ENCODE results near the gene CD3E. TPM values are rescaled to one million over a fixed set of nuclear protein-coding genes. Genes with fewer than 3 reads are reported as not detected.

CD3E gene
- total and polyA plus RNA-seq, 7 donors: 0.28 to 42.3 (median 0.92) TPM; not detected in 2

GRCh38 chr11:118334745-118335144, 30.2 kb downstream of the CD3E start:
- Histone ChIP-seq H3K4me1 (no peaks in the 10 kb centered on the region), H3K36me3 (no peaks in the 10 kb centered on the region), H3K27me3 (peaks cover 0 to 7% (median 0%) of the 10 kb centered on the region in 3 donors), H3K4me3 (no peak overlapping the region), H3K9me3 (no peaks in the 10 kb centered on the region), H3K27ac (no peak overlapping the region)
- WGBS, 2 donors: 77 to 78% methylated on average over 1 of the region's 1 CpG
- DNase-seq: no peak
- intact Hi-C loops (cut with DNase I): no loop called here
- no peak for TF ChIP-seq EP300 (IDR thresholded peaks at IDR 0.05)
- TF ChIP-seq POLR2A (IDR thresholded peaks at IDR 0.05): no peak
- no peak for TF ChIP-seq CTCF (IDR thresholded peaks at IDR 0.05)
- no peak for TF ChIP-seq POLR2AphosphoS5 (IDR thresholded peaks at IDR 0.05)

- Histone ChIP-seq H3K36me3 (no peaks in the 10 kb centered on the region), H3K4me3 (no peak overlapping the region), H3K27ac (no peak overlapping the region), H3K4me1 (no peaks in the 10 kb centered on the region), H3K27me3 (peaks cover 0 to 15% (median 0%) of the 10 kb centered on the region in 3 donors), H3K9me3 (no peaks in the 10 kb centered on the region)
- no peak for DNase-seq
- intact Hi-C loops (cut with DNase I): no loop called here
- WGBS, 2 donors: 44 to 50% methylated on average over 7 of the region's 7 CpGs
- TF ChIP-seq CTCF (IDR thresholded peaks at IDR 0.05) (no peak), POLR2A (IDR thresholded peaks at IDR 0.05) (no peak), POLR2AphosphoS5 (IDR thresholded peaks at IDR 0.05) (no peak), EP300 (IDR thresholded peaks at IDR 0.05) (no peak)
These were observed 34.1 kb downstream of the CD3E start for GRCh38 chr11:118338637-118339061.

- peaks cover 0 to 21% (median 0%) of the 10 kb centered on the region in 3 donors for H3K27me3 ChIP-seq
- no peak for TF ChIP-seq CTCF (IDR thresholded peaks at IDR 0.05)
- no peak for TF ChIP-seq POLR2AphosphoS5 (IDR thresholded peaks at IDR 0.05)
- no peak for TF ChIP-seq POLR2A (IDR thresholded peaks at IDR 0.05)
- TF ChIP-seq EP300 (IDR thresholded peaks at IDR 0.05): no peak
These were observed 34.9 kb downstream of the CD3E start for GRCh38 chr11:118339281-118339961.

GRCh38 chr11:118340449-118340848, 35.9 kb downstream of the CD3E start:
- Histone ChIP-seq H3K27me3 (peaks cover 0 to 24% (median 0%) of the 10 kb centered on the region in 3 donors), H3K9me3 (no peaks in the 10 kb centered on the region), H3K4me1 (no peaks in the 10 kb centered on the region), H3K4me3 (no peak overlapping the region), H3K36me3 (no peaks in the 10 kb centered on the region), H3K27ac (no peak overlapping the region)
- intact Hi-C loops (cut with DNase I): no loop called here
- 81 to 92% methylated on average over 3 of the region's 3 CpGs for WGBS, 2 donors
- DNase-seq: no peak
- TF ChIP-seq POLR2A (IDR thresholded peaks at IDR 0.05) (no peak), POLR2AphosphoS5 (IDR thresholded peaks at IDR 0.05) (no peak), EP300 (IDR thresholded peaks at IDR 0.05) (no peak), CTCF (IDR thresholded peaks at IDR 0.05) (no peak)

More at GRCh38 chr11:118339281-118339961, 34.9 kb downstream of the CD3E start:
- intact Hi-C loops (cut with DNase I): no loop called here
- no peak overlapping the region for H3K27ac ChIP-seq
- no peaks in the 10 kb centered on the region for H3K9me3 ChIP-seq
- no peak for DNase-seq
- no peaks in the 10 kb centered on the region for H3K36me3 ChIP-seq
- H3K4me3 ChIP-seq: no peak overlapping the region
- 75 to 82% methylated on average over 5 of the region's 5 CpGs for whole genome bisulfite sequencing, 2 donors
- H3K4me1 ChIP-seq: no peaks in the 10 kb centered on the region
